ENCODE data around the gene MIPOL1.
"Not testable (repeated sequence)": the region's sequence is repeated elsewhere in the genome, so short reads cannot be mapped to it uniquely, and the experiment has no call there.

The MIPOL1 gene

DNA sequence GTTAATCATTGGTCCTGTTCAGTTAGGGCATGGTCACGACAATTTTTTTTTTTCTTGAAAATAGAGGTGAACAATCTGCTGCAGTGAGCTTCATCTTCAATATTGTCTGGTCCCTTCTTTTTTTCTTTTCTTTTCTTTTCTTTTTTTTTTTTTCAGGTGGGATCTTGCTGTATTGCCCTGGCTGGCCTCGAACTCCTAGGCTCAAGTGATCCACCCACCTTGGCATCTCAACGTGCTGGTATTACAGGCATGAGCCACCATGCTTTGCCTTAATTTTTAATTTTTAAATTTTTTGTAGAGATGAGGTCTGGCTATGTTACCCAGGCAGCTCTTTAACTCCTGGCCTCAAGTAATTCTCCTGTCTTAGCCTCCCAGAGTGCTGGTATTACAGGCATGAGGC lies 36.5 kb downstream of the MIPOL1 start:
- DNase-seq (ENCODE audit: low read depth in 2 of 2) = no peak

DNA sequence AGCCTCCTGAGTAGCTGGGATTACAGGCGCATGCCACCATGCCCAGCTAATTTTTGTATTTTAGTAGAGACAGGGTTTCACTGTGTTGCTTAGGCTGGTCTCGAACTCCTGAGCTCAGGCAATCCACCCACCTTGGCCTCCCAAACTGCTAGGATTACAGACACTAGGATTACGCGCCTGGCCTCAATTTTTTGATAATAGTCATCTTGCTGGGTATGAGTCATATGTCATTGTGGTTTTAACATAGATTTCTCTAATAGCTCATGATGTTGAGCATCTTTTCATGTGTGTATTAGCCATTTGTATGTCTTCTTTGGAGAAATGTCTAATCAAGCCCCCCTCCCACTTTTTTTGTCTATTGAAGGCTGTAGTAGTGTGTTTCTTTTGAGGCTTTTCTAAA lies 38.3 kb downstream of the MIPOL1 start:
- not testable (repeated sequence) for DNase-seq (ENCODE audit: low read depth in 2 of 2)

DNA sequence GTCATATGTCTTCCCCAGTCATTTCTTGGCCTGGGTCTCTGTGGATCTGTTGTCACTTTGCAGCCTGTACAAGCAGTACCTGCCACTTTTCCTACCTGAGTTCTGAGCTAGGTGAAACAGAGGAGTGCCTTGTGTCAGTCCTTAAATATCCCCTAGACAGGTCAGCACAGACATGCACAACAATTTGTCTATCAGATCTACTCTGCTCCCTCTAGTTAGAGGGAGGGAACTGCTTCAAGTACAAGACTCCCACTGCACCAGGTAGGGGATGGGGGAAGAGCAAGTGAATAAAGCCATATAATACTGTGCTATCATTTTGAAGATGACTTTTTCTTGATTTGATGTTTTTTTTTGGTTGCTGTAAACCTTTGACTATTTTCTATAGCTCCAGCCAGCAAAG lies 39.4 kb downstream of the MIPOL1 start:
- DNase-seq (ENCODE audit: low read depth in 2 of 2) = no peak

DNA sequence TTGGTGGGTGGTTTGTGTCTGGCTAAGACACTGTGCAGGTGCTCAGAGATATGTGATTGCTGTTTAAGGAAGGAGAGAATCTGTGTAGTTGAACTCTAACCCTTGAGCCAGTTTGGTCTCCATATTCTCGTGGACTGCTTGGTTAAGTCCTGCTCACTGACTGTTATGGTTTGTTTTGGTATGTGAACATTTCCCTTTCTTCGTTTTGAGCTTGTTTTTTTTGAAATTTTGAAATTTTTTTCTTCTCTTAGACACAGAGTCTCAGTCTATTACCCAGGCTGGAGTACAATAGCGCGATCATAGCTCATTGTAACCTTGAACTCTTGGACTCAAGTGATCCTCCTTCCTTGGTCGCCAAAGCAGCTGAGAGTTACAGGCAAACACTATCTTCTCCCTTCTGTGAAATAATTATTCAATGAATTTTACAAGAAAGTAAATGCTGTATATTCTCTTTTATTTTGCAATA lies 40.0 kb downstream of the MIPOL1 start:
- DNase-seq (ENCODE audit: low read depth in 2 of 2) = no peak

DNA sequence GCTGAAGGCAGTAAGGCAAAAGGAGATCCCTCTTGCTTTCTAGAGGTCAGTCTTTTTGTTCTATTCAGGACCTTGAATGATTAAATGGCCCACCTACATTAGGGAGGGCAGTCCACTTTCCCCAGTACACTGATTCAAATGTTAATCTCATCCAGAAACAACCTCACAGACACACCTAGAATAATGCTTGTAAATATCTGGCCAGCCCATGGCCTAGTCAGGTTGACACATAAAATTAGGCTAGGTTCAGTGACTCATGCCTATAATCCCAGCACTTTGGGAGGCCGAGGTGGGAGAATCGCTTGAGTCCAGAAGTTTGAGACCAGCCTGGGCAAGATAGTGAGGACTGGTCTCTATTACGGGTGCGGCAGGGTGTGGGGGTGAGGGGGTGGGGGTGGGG lies 43.5 kb downstream of the MIPOL1 start:
- DNase-seq (ENCODE audit: low read depth in 2 of 2) = no peak

DNA sequence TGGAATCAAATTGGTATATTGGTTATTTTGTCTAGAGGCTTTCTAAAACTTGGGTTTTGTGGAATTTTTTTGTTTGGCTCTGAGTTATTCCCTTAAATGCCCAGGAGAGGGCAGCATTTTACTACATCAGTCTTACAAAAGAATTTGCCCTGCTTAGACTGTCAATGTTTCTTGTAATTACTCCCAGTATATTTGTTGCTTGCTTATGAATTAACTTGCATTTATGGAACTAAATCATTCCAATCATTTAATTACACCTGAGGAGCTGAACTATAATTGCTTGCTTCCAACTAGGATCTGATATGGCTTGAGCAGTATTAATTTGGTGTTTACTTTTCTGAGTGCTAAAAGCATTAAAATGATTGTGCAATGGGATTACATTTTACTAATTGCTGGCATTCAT lies 48.7 kb downstream of the MIPOL1 start:
- DNase-seq (ENCODE audit: low read depth in 2 of 2) = no peak

DNA sequence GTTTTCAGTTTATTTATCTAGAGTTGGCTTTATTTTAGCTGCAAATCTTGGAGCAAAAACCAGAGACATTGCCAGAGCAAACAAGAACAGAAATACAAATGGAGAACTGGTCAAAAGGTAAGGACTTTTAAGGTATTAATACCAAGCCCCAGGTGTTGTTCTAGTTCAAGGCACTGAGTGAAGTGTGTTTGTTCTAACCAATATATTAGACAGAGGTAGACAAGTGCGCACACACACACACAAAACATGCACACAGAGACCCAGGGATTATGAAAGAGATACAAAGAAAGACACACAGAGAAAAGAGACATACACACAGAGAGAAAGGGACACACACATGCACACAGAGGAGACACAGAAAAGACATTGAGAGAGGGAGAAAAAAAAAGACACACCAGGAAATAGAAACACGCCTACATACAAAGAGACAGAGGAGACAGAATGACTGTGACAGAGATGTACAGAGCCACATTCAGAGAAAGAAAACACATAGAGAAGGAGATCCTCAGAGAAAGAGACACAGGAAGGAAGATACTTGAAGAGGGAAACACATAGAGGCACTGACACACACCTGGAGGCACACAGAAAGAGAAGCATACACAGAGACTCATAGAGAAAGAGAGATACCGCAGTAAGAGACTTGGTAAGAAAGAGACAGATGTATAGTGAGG lies 50.2 kb downstream of the MIPOL1 start:
- DNase-seq (ENCODE audit: low read depth in 2 of 2) = no peak

DNA sequence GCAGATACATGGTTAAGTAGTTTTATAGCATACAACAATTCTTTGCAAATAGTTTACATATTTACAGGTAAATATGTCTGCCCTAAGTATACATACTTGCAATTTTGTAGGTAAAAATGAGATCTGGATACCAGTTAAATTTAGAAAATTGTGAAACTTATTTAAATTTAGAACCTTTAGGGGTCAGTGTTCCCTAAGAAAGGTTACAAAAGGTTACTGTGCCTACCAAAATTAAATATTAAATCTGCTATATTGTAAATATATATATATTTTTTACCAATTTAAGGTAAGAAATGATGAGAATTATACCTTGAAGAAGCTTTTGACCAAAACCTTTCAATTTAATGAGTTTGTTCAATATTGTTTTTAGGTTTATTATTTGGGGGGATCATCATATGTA lies 54.0 kb downstream of the MIPOL1 start:
- DNase-seq (ENCODE audit: low read depth in 2 of 2) = no peak

DNA sequence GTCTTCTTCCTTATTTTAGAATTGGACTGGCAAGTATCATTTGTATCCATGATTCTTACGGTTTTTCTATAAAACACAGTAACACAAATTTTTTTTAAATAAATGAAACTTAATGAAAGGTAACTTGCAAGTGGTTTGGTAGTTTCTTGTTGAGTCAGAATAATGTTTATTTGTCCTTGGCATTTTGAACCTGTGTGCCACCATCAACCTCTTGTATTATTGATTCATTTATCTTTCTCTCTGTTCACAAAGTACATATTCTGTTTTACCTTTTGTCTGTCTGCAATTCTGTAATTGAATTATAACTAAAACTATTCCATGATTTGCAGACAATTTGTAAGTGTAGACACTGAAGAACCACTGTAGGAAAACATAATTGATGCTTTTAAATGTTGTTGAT lies 54.7 kb downstream of the MIPOL1 start:
- DNase-seq (ENCODE audit: low read depth in 2 of 2) = no peak

DNA sequence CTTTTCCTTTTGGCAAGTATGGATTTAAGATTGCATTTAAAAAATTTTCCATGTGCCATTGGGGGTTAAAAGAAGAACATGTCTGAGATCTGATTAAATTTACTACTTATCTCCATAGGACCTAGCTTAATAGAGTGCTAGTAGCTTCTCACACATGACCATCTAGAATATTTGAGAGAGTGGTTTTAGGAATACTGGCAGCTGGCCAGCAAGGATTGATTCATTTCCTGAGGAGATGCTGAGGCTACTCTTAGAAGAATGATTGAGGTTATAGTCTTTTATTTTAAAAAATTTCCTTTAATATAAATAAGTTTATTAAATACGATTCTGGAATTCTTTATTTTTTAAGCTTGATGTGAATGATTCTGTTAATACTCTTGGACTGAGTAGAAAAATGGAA lies 56.2 kb downstream of the MIPOL1 start:
- no peak for DNase-seq (ENCODE audit: low read depth in 2 of 2)

DNA sequence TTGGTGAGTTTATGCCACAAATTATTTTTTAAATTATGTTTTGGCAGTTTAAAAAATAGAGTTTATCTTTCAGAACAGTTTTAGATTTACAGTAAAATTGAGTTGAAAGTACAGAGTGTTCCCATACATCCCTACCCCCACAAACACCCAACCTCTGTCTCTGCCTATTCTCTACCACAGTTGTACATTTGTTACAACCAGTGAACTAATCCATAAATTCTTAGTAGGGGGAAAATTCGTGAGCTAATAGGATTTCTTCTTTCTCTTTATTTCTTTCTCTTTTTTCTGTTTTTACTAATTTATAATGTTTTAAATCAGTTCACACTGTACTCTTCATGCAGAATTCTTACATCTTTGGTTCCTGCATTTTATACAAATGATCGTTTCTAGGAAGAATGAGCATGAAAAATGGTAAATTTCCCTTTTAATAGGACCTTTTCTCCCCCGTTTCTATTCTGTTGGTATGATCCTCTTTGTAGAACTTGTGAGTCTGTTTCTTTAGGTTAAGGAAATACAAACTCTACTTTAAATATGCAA lies 56.7 kb downstream of the MIPOL1 start:
- no peak for DNase-seq (ENCODE audit: low read depth in 2 of 2)

DNA sequence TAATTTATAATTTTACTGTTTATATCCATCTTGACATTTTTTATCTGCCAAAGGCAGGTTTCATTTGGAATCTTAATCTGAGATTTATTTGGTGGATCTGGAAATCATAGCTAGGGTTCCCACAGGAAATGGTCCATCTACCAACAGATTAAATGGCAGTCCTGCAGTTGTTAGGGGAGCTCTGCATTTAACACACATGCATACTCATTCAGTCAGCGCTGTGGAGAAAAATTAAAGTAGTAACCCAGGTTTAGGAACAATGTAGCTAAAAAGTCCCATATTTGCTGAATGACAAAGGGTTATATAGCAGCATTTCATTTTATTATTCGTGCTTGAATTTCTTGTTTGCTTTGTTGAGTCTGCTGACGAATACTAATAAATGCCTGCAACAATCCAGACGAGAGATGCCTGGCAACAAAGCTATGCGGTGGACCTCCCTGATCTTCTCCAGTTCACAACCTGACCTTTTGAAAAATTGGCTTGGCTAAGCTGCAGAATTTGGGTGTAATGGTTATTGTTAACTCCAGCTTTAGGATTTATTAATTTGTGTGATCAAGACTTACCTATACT lies 59.8 kb downstream of the MIPOL1 start:
- DNase-seq (ENCODE audit: low read depth in 2 of 2) = no peak

DNA sequence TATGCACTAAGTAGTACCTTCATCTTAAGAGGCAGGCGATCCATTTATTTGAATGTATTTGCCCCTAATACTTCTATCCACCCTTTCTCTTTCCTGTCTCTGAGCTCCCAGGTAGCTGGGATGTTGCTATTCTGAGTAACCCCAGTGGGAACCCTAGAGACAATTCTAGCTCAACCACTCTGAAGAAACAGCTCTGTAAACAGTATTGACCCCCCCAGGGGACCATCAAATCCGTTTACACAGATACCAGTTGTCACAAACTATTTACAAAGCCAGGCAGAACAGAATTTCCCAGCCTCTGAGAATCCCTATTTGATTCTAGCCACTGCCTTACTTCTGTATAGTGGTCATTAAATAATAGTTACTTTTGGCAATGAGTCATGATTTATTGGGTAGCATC lies 64.9 kb downstream of the MIPOL1 start:
- DNase-seq (ENCODE audit: low read depth in 2 of 2) = no peak

DNA sequence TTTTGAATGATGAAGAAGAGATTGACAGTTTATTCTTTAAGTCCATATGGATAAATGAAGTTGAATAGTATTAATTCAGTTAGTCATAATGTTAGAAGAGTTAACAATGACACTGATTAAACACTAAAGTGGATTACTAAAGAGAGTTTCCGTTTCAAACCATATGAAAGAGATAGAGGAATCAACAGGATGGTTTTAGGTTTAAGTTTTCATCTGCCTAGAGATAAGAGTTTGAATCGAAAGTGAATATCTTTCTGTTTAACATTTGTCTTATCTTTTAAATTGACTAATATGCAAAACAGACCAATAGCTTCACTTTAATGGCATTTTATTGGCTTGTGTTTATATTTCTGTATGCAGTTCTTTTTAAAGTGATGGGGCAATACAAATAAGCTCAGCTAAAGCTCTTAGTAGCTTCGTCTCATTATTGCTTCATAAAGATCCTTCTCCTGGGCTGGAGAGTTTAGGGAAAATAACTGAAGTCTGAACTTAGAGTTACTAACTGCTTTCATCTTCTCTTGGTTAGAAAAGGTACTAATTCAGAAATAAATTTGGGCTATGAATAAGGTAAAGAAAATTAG lies 66.0 kb downstream of the MIPOL1 start:
- DNase-seq (ENCODE audit: low read depth in 2 of 2) = no peak

DNA sequence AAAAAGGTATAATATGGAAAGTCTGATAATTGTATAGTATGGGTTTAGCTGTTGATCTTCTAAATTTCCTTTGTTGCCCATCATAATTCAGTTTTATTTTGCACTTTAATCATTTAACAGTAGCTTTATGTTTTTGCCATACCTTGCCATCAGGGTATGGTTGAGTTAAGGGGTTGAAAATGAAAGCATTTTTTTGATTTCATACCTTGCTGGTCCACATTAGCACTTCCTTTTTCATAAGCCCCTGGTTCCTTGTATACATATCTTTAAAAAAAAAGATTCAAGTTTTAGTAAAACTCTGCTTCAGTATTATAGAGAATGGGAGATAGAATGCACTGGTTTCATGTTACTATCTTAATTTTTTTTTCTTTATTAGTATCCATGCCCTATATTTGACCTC lies 71.1 kb downstream of the MIPOL1 start:
- no peak for DNase-seq (ENCODE audit: low read depth in 2 of 2)

DNA sequence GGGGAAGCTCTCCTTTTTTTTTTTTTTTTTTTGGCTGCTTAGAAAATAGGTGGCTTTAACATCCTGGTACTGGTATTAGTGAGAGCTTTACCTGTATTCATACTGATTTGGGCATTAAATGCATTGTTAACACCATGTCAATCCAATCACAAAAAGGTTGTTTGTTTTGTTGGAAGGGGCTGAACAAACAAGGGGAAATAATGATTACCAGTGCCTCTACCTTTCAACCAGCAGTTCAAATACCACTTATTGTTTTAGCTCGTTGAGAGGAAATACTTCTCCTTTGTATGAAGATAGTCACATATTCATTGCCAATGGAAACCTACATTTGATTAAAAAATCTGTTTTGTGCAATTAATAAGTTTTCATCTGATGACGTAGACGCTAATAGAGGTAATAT lies 72.9 kb downstream of the MIPOL1 start:
- DNase-seq (ENCODE audit: low read depth in 2 of 2) = no peak

DNA sequence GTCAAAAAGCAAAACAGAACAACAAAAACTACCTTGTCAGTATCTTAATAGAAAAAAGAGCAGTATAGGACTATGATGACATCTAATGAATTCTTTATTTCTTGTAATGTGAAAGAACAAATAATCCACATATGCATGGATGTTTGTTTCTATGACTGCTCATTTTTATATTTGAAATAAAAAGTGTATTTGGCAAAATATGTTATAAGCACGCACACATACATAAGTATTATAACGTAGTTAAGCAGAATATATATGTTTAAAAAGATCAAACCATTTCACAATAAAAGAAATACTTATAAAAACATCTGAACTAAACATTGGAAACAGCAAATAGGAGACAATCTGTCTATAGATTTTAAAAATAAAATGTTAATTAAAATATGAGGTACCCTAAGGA lies 74.8 kb downstream of the MIPOL1 start:
- no peak for DNase-seq (ENCODE audit: low read depth in 2 of 2)

DNA sequence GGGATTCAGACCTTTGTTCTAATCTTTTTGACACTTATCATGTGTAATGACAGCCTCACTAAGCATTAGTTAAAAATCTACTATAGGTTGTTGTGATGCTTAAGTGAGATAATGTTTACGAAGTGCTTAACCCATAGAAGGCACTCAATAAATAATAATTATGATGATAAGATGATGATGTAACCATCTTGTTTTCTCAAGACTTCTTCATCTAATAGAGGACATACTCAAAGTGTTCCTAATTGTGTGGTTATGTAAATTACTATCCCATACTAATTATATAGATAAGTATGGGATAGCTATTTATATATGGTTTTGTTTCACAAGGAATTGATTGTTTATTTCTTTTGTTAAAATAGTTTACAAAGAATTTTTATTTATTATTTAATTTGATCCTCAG lies 76.9 kb downstream of the MIPOL1 start:
- DNase-seq (ENCODE audit: low read depth in 2 of 2) = no peak

DNA sequence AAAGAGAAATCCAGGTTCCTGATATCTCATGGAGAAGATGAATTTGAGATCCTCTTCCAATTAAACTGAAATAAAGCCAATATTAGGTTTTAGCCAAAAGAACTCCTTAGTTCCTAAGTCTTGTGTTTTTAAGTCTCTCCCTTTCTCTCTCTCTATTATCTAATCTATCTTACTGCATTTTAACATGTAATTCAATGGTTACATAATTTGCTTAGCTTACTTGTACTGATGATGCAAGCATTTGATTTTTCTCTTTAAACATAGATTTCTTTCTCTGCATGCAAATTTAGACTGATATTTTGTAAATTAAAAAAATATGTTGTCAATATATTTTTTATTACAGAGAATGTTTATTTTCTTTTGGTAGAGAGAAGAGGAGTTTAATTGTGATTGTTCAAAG lies 78.2 kb downstream of the MIPOL1 start:
- DNase-seq (ENCODE audit: low read depth in 2 of 2) = no peak

DNA sequence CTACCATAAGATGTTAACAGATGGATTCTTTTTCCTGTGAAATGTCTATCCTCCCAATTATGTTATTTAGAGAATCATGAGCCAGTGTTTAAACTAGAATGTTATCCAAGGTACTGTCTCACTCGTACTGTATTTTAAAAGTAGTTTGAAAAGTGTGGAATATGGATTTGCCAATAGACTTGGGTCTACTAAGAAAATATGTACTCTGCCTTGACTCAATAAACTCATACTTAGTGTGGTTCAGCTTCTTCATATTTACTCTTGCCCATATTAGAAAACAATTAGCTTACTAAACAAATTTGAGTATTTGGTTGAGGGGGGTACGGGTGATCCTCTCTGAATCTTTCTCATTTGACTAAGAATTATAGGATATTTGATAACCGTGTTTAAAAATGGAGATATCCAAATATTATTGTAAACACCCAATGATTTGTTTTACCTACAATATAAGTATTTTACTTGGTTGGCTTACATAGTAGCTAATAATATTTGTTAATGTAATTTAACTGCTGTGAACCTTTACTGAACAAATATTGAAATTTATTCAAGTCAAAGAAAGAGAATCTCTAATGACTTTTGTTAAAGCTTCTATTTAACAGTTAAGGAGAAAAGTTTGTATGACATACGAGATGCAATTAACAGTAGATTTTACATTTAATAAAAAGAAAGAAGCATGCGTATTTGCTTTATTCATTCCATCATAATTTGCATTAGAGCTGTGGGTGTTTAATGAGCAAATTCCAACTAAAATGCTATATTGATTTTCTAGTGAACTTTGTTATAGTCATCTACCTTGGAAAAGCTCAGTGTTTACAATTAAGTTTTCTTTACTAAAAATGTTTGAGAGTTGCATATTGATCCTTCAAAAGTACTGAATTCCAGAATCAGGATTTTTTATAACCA lies 81.2 kb downstream of the MIPOL1 start:
- no peak for DNase-seq (ENCODE audit: low read depth in 2 of 2)

DNA sequence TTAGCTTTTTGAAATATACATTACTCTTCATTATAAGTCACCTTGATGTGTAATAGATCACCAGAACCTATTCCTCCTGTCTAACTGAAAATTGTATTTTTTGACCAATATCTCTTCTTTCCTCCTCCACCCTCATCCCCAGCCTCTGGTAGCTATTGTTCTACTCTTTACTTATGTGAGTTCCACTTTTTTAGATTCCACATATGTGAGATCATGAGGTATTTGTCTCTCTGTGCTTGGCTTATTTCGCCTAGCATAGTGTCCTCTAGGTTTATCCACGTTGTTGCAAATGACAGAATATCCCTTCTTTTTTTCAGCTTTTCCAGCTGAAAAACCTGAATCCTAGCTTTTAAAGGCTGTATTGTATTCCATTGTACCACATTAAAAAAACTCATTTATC lies 82.1 kb downstream of the MIPOL1 start:
- DNase-seq (ENCODE audit: low read depth in 2 of 2) = no peak

DNA sequence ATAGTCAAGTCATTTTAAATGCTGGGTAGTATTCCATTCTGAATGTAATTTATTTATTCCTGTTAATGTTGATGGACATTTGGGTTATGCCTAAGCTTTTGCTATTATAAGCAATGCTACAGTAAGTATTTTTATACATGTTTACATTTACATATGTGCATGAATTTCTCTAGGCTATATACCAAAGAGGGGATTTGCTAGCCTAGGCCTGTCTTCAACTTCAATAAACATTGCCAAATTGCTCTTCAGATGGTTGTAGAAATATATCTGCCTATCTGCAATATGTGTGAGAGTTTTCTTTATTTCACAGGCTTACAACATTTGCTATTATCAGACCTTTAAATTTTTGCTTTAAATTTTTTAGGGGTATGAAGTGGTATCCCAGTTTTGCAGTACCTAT lies 87.0 kb downstream of the MIPOL1 start:
- no peak for DNase-seq (ENCODE audit: low read depth in 2 of 2)
